HG03565 (cell line): ENCODE data around the gene PIK3R1.
A peak's percentile ranks its signal among the peaks of the same experiment; 100 is the strongest.

Experiments
- ATAC-seq: cut with Tn5 transposase; IDR thresholded peaks from one replicate; pipeline ENCODE4 v1.9.1; 2021; ENCODE audit warnings: mild to moderate bottlenecking, moderate library complexity; ENCODE audit not compliant: unreplicated experiment

The PIK3R1 gene

DNA sequence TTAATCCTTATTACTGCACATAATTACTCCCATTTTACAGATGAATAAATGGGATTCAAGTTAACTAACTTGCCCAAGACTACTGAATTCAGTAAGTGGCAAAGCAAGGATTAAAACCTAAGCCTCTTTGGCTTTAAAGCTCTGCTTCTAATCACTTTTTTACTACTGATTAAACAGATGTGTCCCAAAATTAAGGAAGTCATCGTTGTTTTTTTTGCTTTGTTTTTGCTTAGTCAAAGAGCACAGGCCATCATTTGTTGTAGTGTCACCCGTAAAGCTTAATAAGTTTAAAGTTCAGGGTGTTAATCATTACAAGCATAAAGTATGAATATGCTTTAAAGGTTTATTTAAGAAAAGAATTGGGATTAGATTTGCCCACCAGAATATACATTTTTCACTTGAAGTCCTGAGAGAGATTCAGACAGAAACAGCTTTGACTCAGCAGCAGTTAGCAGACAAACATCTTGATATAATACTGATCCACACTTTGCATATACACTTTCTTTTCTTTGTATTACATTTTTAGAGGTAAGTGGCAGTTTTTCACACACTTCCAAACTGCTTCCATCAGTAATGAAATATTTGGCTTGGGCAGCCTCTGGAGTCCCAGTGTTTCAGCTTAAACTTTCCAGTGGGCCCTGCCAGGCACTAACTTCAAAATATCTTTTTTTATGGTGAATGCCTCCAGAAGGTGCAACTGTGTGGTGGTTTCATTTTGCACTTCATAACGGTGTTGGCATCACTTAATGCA is 52.7 kb downstream of the PIK3R1 start:
- no peak for ATAC-seq

DNA sequence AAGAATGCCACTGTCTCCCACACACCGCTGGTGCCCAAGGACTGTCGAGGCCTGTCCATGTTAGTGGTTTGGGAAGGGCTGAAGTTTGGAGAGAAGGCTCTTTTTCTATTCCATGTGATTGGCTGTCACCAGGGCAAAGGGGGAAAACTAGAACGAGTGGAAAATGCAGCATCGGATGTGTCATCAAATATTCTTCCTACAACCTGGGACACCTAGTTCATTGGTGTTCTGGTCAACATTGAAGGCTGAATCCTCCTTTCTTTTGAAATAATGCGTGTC is 53.2 kb downstream of the PIK3R1 start:
- no peak for ATAC-seq

DNA sequence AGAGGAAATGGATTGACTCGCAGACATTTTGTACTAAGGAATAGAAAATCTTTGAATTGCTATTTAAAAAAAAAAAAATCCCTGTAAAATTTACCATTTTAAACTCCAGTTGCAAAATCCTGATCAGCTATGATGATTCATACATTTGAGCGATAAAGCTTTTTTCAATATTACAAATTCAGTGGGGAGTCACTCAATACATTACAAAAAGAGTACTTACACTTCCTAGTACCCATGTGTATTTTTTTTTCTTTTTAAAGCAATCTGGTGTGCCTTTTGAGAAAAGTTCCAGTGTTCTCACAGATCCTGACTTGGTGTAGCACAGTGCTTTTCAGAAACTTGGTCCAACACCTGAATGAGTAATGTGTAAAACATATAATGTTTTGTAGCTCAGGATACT is 54.3 kb downstream of the PIK3R1 start:
- ATAC-seq, result no peak

DNA sequence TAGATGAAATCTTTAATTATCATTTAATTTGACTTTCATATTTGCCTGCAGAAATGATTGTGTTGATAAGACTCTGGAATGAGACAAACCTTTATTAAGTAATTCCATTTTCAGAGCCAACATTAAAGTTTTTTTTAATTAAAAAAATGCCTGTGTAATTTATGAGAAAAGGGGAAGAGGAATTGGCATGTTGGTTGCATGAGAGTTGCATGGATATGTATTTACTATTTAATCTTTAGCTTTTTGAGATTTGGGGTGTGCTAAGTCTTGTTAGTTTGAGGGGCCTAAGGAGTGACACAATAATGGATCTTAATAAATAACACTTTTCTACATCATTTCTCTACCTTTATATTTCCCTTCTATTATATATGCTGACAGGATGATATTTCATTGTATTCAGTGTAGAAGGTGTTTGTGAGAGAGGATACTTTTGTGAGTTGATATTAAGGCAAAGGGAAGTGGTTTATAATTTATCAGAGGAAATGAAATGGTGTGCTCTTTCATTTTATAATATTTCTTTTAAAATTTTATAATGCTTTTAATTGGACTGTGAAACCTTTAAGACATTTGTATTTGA is 54.9 kb downstream of the PIK3R1 start:
- no peak for ATAC-seq

DNA sequence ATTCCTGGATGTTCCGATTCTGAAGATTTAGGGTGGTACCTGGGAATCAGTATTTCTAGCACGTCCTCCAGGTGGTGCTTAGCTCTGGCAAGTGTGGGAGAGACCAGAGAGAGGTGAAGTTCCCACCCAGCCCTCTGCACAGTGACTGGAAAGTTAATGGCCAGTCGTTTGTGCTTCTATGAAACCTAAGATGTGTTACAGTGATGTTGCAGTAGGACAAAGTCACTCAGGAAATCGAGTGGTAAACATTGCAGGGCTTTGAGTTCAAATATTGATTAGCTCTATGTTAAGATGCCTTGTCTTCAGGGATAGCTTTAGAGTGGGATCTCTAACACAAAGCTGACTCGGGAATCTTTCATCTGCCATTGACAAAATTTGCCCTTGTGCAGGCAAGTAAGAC is 55.6 kb downstream of the PIK3R1 start:
- ATAC-seq, result no peak

DNA sequence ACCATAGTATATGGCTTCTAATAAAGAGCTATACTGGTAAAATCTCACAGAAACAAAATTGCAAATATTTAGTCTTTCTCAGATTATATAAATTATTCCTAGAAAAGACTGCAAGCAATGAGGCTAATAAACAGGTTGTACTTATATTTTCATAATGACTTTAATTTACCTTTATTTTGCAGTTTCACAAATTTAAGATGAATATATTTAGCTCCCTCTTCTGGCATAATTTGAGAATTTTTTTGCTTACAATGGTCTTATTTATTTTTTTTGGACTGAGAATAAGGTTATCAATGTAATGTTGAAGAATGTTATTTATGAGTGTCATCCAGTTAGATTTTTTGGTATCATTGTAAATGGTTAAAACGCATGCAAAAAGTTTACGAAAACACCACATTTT is 56.7 kb downstream of the PIK3R1 start:
- ATAC-seq, result no peak

DNA sequence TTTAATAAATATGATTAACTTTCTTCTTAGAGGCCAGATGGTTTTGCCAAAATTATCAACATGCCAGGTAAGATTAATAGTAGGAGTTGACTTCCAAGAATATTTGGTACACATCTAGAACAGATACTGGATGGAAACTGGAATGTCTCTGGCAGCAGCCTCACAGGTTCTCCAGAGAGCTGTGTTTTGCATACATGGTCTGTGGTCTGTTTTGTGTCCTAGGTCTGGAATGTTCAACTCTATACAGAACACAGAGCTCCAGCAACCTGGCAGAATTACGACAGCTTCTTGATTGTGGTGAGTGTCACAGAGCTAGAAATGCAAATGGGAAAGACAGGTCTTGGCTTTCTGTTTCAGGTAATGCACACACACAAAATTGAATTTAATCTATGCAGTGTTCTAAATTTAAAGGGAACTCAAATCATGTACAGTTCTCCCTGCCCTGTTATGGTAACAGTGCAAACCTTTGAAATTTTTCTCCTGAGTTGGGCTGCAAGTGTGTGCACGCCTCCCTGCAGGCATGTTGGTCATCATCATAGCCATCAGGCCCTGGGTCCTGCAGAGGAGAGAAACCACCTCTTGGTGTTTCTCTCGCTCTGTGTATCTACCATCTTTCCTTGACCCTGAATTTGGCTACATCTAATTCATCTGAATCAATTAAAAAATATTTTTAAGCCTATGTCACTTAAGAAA is 58.3 kb downstream of the PIK3R1 start:
- peak; percentile 45 for ATAC-seq

DNA sequence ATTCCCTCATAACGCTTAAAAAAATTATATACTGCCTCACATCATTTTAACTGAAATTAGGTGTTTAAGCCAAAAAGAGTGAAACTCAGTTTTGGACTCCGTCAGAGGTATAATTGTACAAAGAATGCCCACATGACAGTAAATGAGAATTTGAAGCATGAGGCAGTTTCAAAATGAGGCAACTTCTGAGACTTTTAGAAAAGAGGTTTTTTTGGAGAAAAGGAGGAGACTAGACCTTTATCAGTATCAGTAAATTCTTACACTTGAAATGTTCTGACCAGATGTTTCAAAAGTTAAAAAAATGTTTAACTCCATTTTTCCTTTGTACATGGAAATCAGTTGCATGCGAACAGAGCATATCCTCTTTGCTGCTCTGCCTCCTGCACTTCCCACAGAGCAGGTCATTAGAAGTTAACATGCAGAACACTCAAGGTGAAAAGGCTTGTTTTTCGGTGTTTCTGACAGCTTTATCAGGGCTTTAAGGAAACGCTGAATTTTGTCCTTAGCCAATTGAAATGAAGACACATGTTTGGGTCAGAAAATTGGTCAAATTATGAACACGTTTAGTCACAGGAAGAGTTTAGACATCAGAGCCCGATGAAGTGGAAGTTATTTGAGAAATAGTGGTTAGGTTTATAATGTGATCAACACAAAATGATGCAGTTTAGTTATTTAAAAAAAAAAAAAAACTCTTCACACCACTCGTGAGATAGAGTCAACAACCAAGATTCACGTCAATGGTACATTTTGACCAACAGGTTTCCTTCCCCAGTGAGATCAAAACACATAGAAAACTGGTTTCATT is 59.5 kb downstream of the PIK3R1 start:
- peak; percentile 47 for ATAC-seq

DNA sequence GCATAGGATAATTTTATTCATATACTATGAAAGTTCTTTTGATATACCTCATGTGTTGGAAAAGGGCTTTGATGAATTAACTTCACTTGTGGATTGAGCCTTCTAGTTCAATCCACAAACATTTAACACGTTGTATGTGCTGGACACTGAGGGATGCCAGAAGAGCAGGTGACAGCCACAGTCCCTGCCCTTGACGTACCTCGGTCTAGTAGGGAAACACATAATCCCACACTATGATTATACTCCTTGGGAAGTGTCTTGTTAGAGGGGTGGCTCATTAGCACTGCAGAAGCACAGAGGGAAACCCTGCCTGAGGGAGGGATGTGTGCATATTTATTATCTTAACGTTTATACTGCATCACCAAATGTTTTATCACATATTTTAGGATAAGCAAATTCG is 61.2 kb downstream of the PIK3R1 start:
- no peak for ATAC-seq

DNA sequence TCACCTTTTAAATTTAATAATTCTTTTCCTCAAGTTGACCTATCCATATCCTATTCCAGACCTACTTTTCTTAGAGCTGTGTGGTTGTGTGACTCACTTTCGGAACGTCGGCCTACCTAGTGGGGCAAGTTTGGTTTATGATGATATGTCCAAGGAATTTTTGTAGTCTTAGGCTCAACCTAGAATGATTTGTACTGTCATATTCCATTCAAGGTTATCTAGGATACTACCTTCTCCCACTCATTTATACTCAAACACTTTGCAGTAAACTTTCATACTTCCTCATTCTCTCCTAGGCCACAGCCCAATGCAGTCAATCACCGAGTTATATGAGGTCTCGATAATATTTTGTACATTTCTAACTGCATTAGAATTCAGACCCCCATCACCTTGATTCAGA is 61.9 kb downstream of the PIK3R1 start:
- no peak for ATAC-seq

DNA sequence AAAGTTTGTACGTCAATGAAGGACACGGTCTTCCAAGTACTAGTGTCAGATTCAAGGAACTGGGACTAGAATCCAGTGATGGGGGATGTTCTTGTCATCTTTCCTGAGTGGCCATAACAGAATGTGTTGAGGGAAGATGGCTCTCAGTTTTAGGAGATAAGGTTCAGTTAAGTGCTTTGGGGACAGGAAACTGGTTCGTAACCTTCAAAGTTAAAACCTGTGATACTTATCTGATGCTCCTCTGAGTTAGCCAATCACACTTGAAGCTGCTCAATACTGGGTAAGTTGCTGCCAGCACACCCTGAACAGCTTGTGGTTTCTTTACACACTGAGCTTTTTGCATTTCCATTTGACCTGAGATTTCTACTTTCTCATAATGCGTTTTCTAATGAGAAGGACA is 64.4 kb downstream of the PIK3R1 start:
- no peak for ATAC-seq

DNA sequence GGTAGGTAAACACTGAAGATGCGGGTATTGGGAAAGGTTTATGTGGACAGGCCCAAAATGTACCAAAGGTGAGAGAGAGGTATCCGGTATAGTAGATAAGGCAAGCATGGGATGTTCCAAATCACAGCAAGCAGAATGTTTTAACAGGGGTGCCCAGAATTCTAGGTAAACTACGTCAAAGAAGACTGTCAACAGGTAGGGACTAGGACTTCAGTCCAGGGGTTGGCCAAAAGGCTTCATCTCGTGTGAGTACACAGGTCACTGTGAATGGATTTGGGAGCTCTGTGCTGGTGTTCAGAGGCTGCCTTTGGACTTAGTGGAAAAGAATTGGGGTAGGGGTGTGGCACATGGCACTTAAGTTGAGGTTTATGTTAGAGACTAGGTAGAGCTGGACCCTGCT is 66.4 kb downstream of the PIK3R1 start:
- no peak for ATAC-seq

DNA sequence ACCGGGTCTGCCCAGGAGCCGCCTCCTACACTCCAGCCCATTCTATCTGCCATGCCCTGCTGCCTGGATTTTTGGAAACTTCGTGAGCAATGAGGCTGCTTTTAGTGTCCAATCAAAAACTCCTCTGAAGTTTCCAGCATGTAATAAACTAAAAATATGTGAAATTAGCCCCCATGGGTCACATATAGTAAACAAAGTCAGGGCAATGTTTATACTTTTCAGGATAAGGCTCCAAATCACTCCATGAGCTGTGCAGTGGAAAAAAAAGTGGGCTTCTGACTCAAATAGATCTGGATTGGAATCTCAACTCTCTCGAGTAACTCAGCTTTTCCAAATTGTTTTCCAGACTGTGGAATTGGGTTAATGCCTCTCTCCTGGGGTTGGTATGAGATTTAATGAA is 68.2 kb downstream of the PIK3R1 start:
- no peak for ATAC-seq

DNA sequence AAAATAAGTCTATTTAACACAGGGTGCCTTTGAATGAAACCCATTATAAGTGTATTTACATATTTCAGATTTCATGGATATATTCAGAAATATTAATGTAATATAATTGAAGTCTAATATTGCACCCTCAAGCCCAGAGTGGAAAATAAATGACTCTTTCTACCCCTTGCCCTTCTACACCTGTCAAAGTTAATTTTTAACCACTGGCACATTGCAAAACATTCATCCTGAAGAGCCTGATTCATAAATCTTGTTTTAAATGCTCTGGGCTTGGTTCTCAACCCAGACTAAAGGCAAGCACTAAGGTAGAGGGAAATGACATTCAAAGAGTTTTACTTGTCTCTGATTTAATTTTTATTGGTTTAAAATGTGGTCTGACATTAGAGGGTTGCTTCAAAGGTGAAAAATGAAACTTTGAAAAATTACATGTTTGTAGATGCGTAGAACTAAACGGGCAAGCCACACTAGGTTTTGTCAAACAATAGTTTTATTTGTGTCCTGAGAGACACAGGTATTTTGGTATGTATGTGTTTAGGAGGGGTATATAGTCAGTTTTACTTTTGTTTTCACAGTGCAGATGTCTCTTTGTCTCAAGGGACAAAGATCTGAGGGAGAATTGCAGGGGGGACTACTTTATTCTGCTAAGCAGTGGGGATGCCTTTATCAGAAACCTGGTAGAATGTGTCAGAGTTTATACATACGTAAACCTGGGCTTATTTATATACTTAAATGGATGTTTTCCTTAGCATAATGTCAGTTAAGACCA is 69.7 kb downstream of the PIK3R1 start:
- peak; percentile 28 for ATAC-seq

DNA sequence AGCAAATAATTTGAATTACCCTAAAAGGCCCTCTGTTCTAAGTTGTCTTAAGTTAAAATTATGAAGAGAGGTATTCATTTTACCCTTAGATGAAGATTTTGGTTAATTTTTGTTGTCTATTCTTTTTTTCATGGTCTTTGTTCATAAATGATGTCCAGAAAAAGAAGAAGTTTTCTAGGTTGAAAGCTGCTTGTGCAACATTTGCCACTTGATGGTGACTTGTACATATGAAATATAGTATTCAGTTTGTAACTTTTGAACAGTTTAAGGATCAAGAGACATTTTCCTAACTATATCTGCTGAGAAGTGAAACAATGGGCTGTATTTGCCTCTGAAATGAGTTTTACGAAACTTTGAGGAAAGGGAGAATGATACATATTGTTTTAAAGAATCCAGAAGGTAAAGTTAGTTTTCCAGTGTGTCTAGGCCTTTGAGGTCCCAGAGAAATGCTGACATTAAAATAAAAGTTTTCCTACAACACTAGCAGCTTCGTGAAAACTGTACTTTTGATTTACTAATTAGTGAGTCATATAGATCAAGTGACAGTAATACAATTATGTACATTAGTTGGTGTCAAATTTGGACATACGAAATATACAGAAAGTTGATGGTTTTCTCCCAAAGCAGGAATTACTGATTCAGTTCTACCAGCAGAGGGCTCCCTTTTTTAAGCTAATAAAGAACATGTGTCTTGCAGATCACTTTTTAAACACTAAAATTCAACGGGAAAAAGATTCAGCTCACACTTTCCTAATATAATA is 70.5 kb downstream of the PIK3R1 start:
- ATAC-seq, result no peak

DNA sequence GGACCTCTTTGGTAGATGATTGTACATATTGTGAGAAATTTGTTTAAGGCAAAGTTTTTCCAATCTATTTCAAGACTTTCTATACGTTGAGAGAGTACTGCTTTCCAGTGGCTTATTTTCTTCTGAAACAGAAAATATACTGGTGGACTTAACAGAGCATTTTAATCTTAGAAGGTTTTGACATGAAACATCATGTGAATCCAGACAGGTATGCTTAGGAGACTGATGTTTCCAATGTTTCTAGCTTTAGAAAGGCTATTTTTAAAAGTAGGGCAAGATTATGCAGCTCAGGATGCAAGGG is 71.0 kb downstream of the PIK3R1 start:
- ATAC-seq, result no peak

DNA sequence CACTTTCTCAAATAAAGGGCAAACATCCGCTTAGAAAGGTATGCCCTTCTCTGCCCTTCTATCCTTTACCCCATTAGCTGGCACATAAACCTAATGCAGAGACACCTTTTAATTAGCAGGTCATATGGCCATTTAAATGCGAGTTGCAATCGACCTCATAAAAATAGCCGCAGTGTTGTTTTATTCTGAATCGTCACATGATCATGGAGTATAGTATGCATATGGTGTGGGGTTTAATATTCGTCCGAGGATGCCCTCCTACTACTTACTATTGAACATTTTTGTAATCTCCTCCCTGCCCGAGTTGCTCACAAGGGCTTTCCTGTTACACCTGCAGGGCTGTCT is 72.0 kb downstream of the PIK3R1 start:
- no peak for ATAC-seq

DNA sequence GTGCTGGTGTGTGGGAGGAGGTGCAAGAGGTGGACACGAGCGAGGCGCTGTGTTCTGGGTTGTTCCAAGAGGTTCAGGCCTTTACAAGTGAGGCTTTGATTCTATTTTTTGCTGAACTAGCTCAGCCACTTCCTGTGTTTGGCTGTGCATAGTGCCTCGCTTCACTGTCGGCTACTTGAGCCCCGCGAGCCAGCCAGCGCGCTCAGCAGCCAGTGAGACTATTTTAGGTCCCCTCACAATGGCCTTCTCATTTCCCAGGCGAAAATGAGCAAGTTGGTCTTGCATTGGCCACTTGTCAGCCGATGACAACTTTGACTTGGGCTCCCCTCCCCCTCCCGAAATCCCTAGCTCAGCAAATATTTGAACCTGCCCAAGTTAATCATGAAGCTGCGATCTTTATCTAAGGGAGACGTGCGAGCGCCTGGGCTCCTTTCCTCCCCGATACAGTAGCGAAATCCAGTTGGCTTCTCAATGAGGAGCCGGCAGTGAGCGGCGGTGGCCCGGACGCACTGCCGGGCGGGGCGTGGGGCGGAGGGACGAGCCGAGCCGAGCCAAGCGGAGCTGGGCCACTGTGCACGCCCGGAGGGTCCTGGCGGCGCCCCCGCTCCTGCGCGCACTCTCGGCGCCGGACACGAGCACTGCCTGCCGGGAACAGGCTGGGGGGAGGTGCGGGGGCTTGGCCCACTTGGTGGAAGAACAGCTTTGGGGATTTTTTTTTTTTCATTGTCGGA is 72.6 kb downstream of the PIK3R1 start:
- peak; percentile 62 for ATAC-seq

DNA sequence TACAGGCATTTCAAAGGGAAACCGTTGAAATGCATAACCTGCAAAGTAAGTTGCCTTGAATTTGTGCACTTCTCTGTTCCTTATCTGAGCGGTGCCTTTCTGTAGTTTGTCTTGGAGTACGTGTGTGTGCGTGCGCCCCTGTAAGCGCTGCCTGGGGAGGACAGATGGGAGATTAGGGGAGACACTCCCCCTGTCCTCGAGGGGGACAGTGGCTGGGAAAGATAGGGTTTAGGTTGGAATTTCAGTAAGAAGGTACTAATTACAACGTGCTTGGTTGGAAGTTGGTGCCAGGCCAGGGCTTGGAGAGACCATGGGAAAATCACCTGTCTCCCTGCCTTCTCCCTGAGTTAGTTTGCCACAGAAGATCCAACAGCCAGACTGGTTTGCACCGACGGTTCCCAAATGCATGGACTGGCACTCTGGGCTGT is 73.2 kb downstream of the PIK3R1 start:
- ATAC-seq, result peak; percentile 8

DNA sequence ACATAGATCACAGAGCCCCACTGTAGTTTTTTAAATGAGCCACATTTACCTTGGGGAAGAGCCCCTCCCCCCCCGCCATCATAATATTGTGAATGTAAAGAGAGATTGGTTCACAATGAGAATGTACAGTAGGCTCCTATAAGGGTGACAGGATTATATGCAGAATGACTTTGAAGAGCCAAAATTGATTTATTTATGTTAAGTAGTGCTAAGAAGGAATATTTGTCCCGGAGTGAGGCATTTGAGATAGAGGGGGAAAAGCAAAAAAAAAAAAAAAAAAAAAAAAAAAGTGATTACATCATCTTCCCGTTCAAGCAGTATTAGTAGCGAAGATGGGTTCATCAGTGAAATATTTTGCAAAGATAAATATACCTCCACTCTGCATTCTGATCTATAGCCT is 73.9 kb downstream of the PIK3R1 start:
- ATAC-seq, result no peak
